HG02623 (cell line): Measurements from ENCODE around the gene PFDN1.

Experiments used
- ATAC-seq: cut with Tn5 transposase; IDR thresholded peaks from one replicate; pipeline ENCODE4 v1.9.1; 2021; ENCODE audit warnings: moderate library complexity; ENCODE audit not compliant: unreplicated experiment

Gene PFDN1

GRCh38 chr5:140261403-140262171 lies 41.3 kb downstream of the PFDN1 start:
- no peak for ATAC-seq

- ATAC-seq: no peak
Observed at GRCh38 chr5:140260089-140260656, 42.7 kb downstream of the PFDN1 start.

- ATAC-seq: no peak
Observed at GRCh38 chr5:140259500-140259899, 43.4 kb downstream of the PFDN1 start.

- no peak for ATAC-seq
Observed at GRCh38 chr5:140258873-140259272, 44.0 kb downstream of the PFDN1 start.

GRCh38 chr5:140258016-140258415 lies 44.9 kb downstream of the PFDN1 start:
- no peak for ATAC-seq

GRCh38 chr5:140256726-140257125 lies 46.2 kb downstream of the PFDN1 start:
- ATAC-seq: no peak

- ATAC-seq: no peak
Observed at GRCh38 chr5:140255460-140256157, 47.3 kb downstream of the PFDN1 start.

GRCh38 chr5:140253985-140254384 lies 48.9 kb downstream of the PFDN1 start:
- ATAC-seq: no peak

GRCh38 chr5:140252470-140253126 lies 50.3 kb downstream of the PFDN1 start:
- ATAC-seq: no peak

- ATAC-seq: no peak
Observed at GRCh38 chr5:140251527-140251973, 51.4 kb downstream of the PFDN1 start.

- ATAC-seq: no peak
Observed at GRCh38 chr5:140250386-140250785, 52.5 kb downstream of the PFDN1 start.

- no peak for ATAC-seq
Observed at GRCh38 chr5:140249536-140249935, 53.4 kb downstream of the PFDN1 start.

GRCh38 chr5:140248414-140248813 lies 54.5 kb downstream of the PFDN1 start:
- no peak for ATAC-seq

- no peak for ATAC-seq
Observed at GRCh38 chr5:140246378-140247122, 56.4 kb downstream of the PFDN1 start.

- ATAC-seq: no peak
Observed at GRCh38 chr5:140245926-140246325, 57.0 kb downstream of the PFDN1 start.

GRCh38 chr5:140245341-140245740 lies 57.6 kb downstream of the PFDN1 start:
- ATAC-seq: no peak

GRCh38 chr5:140244525-140245025 lies 58.3 kb downstream of the PFDN1 start:
- peak; percentile 70 for ATAC-seq

GRCh38 chr5:140243706-140244250 lies 59.1 kb downstream of the PFDN1 start:
- ATAC-seq: no peak

GRCh38 chr5:140242890-140243585 lies 59.9 kb downstream of the PFDN1 start:
- no peak for ATAC-seq

- ATAC-seq: no peak
Observed at GRCh38 chr5:140242099-140242498, 60.8 kb downstream of the PFDN1 start.
